NCI-H1092 (cell line): ENCODE data around the gene TBC1D9B.

Source experiments
- DNase-seq: peaks from one replicate; lab custom pipeline; 2025; lab: John Stamatoyannopoulos, UW

Gene TBC1D9B

GRCh38 chr5:179869641-179870402 is 37.9 kb downstream of the TBC1D9B start:
- no peak for DNase-seq

GRCh38 chr5:179869101-179869500 is 38.6 kb downstream of the TBC1D9B start:
- DNase-seq: no peak

- no peak for DNase-seq
Observed at GRCh38 chr5:179868541-179868940, 39.2 kb downstream of the TBC1D9B start.

DNA sequence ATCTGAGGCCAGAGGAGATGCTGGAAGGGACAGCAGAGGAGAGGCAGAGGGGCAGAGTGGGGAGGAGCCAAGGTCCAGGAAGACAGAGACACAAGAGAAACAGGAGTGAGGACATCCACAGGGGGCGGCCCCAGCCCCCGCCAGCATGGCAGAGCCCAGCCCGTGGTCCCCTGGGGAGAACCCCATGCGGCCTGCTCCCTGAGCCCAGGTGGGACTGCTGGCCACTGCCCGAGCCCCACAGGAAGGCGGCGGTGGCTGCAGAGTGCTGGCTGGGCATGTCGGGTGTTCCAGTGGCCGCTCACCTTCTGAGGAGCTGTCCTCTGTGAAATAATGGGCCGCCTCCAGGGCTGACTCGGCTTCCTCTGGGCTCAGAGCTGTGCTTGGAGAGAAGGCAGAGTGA is 40.2 kb downstream of the TBC1D9B start:
- DNase-seq: no peak

DNA sequence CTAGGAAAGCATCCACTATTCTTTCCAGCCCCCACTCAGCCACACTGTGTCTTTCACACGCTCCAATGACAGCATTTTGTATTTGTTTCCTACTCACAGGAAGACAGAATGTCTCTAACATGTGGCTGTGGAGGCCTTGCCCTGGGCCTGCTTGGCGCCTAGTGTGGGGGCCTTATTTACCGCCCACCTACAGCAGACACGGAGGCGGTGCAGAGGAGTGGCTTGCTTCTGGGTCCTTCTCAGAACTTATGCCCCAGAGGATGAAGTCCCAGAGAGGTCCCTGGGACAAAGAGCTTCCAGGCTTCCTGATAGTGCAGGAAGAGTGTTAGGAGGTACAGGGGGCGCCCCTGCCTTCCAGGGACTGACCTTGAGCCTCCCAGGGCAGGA is 40.6 kb downstream of the TBC1D9B start:
- no peak for DNase-seq

- DNase-seq: no peak
Observed at GRCh38 chr5:179866241-179867078, 41.2 kb downstream of the TBC1D9B start.

GRCh38 chr5:179865491-179866240 is 42.0 kb downstream of the TBC1D9B start:
- no peak for DNase-seq

- no peak for DNase-seq
Observed at GRCh38 chr5:179864686-179865085, 43.0 kb downstream of the TBC1D9B start.

DNA sequence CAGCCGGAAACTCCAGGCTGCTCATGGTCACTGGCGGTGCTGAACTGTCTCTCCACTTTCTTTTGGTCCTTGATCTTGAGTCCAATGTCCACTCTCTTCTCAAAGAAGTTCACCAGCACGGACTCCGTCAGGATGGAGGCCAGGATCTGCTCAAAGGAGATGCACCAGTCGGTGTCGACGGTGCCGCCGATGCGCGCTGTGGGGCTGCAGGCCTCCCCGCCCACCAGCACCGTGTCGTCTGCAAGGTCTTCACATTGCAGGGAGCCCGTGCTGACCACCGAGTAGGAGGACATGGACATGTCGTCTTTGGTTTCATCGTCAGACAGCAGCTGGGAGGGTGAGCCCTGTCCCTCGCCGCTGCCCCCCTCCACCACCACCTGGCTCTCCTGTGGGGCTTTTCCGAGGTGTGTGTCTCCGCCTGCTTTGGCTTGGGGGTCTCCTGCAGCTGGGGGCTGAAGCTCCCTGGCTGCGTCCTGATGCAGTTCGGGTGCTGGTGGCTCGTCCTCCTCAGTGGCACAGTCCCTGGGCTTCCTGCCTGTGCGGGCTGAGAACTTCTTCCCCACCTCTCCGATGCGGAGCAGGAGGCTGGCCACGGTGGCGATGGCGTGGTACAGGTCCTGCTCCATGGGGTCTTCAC is 44.1 kb downstream of the TBC1D9B start:
- DNase-seq: no peak

- DNase-seq: no peak
Observed at GRCh38 chr5:179862891-179863290, 44.8 kb downstream of the TBC1D9B start.

DNA sequence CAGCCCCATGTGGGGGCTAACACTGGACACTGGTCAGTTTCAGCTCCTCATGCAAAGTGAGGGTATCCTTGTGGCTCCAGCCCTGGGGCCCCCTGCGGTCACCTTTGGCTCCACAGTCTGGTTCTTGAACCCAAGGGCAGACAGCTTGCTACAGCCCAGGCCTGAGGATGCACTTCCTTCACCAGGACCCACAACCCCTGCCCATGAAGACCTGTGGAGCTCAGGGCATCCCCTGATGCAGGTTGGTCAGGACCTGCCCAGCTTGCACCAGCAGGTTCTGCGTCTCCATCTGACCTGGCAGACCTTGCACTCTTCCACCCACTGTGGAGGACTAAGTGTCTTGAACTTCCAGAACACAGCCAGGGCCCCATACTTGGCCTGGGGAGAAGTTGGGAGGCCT is 45.4 kb downstream of the TBC1D9B start:
- DNase-seq: no peak

DNA sequence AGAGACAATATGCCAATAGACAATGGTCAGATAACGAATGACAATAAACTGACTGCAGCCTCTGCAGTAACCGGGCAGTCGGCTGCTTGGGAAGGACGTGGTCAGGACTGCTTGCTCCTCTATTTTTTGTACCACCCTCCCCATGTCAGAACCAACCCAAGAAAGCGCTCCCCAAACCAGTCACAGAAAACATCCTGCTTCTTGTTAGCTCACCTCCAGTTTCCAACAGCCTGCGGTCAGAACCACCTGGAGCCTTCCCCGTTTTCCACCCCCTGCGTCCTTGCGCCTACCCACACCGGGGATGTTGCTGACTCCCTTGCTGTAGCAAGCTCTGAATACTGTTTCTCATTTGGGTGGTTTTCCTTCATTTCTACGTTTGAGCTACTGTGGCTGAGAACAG is 47.4 kb downstream of the TBC1D9B start:
- no peak for DNase-seq

- DNase-seq: peak; percentile 84
Observed at GRCh38 chr5:179858586-179859427, 48.9 kb downstream of the TBC1D9B start, which contains the start of gene MRNIP. MRNIP (minus strand) TSS chr5:179858817; CDS start chr5:179858796, 21 bp downstream.

DNA sequence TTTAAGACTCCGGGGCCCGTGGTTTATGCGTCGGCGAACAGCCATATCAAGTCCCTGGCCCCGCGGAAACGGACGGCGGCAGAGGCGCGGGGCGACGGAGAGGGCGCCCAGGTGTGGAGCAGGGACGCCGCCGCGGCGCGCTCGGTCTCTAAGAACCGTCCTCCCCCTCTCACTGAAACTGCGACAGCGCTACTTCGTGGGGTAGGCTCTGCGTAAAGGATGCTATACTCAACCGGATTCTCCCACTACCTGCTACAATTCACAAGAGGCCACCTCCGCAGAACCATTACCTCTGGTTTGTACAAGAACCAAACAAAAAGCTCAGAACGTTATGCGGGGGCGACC is 49.5 kb downstream of the TBC1D9B start:
- no peak for DNase-seq

- DNase-seq: no peak
Observed at GRCh38 chr5:179854356-179854755, 53.3 kb downstream of the TBC1D9B start.

GRCh38 chr5:179852993-179853547 is 54.6 kb downstream of the TBC1D9B start:
- DNase-seq: no peak

DNA sequence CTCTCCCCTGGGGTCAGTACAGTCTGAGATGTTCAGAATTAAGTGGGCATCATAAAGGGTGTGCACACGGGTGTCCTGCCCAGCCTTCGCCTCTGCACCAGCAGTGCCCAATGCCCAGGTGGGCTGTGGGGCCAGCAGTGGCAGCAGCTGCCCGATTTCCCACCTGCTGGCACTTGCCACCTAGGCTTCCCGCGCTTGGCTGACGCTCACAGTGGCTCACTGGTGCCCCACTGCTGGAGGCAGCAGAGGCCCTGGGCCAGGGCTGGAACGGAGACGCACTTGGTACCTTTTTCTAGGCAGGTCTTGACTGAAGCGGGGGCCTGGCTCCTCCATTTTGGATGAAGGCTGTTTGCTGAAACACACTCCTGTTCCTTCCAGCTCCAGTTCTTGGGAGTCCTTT is 66.1 kb downstream of the TBC1D9B start:
- no peak for DNase-seq

GRCh38 chr5:179840766-179841165 is 66.9 kb downstream of the TBC1D9B start:
- DNase-seq: no peak

DNA sequence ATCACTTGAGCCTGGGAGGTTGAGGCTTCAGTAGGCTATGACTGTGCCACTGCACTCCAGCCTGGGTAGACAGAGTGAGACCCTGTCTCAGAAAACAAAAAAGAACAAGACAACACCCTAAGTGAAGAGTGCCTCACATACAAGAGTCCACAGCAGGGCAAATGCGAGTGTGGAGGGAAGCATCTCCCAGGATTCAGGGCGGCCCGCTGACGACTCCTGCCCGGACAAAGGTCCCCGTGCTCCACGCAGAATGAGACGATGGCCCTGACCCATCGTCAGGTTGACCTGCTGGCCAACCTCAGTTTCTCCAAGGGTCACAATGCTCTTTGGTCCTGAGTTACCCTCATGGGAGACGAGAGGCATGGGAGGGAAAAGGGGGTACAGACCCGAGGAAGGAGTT is 67.4 kb downstream of the TBC1D9B start:
- no peak for DNase-seq

DNA sequence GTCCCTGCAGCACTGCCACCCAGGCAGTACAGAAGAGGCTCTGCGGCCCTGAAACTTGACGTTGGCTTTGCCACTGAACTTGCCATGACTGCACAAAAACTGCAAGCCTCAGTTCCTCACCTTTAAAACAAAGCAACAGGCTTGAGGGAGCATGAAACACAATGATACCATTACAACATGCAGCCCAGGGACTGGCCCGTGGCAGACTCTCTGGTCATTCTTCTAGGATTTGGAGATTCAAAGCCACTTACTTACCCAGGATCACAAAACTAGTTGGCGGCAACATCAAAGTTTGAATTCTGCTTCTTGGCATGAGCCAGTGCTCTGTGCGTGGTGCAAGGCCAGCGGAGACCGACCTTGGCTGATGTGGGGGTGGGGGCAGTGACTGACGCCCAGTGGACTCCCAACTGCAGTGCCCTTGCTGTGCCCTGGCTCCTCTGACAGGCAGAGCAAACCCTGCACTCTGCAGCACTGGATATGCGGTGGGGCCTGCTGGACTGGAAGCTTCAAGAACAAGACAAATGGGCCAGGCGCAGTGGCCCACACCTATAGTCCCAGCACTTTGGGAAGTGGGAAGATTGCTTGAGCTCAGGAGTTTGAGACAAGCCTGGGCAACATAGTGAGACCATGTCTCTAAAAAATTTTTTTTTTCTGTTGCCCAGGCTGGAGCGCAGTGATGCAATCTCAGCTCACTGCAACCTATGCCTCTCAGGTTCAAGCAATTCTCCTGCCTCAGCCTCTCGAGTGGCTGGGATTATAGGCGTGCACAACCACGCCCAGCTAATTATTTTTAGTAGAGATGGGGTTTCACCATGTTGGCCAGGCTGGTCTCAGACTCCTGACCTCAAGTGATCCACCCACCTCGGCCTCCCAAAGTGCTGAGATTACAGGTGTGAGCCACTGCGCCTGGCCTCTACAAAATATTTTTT is 68.1 kb downstream of the TBC1D9B start:
- DNase-seq: no peak
